HG02852 (cell line): Measurements from ENCODE around the gene SCN1A.
A peak's percentile ranks its signal among the peaks of the same experiment; 100 is the strongest.
"Not testable (repeated sequence)": the region's sequence is repeated elsewhere in the genome, so short reads cannot be mapped to it uniquely, and the experiment has no call there.

Experiments
- ATAC-seq: cut with Tn5 transposase; IDR thresholded peaks from one replicate; pipeline ENCODE4 v1.9.1; 2021; ENCODE audit warnings: mild to moderate bottlenecking, moderate library complexity; ENCODE audit not compliant: unreplicated experiment

SCN1A gene

GRCh38 chr2:165989851-165990250 is 138.0 kb downstream of the SCN1A start:
- no peak for ATAC-seq

- no peak for ATAC-seq
Observed at GRCh38 chr2:165985120-165985519, 142.7 kb downstream of the SCN1A start.

DNA sequence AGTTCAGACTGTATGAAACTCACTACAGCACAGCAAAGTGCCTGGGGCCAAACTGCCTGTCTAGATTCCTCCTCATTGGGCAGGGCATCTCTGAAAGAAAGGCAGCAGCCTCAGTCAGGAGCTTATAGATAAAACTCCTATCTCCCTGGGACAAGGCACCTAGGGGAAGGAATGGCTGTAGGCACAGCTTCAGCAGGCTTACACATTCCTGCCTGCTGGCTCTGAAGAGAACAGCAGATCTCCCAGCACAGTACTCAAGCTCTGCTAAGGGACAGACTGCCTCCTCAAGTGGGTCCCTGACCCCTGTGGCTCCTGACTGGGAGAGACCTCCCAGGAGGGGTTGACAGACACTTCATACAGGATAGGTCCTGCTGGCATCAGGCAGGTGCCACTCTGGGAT is 155.7 kb downstream of the SCN1A start:
- not testable (repeated sequence) for ATAC-seq

DNA sequence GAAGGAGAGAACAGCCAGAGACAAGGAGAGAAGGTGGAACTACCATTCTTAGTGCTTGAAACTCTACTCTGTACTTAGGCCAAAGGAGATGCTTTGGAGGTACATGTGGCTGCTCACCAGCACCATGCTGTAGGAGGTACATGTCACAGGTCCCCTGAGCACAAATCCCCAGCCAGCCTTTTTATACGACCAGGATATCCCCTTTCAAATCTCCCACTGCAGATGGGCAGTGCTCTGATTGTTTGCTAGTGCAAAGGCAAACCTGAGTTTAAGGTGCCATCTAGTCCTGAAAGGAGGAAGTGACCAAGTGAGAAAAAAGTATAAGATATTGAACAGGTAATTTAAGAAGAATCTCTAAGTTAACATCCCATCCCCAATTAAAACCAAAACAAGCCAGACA is 157.2 kb downstream of the SCN1A start:
- ATAC-seq, result no peak

GRCh38 chr2:165969227-165969626 is 158.6 kb downstream of the SCN1A start:
- no peak for ATAC-seq

- no peak for ATAC-seq
Observed at GRCh38 chr2:165967746-165968145, 160.1 kb downstream of the SCN1A start.

DNA sequence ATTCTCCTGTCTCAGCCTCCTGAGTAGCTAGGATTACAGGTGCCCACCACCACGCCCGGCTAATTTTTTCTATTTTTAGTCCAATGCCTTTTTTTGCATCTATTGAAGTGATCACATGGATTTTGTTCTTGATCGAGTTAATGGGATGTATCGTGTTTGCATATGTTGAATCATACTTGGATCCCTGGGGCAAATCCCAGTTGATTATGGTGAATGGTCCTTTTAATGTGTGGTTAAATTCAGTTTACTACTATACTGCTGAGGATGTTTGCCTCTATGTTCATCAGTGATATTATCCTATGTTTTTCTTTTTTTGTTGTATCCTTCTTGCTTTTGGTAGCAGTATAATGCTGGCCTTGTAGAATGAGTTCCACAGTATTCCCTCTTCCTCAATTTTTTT is 166.0 kb downstream of the SCN1A start:
- ATAC-seq, result no peak

DNA sequence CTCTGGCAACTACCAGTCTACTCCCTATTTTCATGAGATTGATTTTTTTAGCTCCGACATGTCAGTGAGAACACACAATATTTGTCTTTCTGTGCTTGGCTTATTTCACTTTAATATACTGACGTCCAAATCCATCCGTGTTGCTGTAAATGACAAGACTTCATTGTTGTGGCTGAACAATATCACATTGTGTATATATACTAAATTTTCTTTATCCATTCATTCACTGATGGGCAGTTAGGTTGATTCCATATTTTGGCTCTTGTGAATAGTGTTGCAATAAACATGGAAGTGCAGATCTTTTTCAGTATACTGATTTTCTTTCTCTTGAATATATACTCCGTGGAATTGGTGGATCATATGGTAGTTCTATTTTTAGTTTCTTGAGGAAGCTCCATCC is 168.4 kb downstream of the SCN1A start:
- no peak for ATAC-seq

DNA sequence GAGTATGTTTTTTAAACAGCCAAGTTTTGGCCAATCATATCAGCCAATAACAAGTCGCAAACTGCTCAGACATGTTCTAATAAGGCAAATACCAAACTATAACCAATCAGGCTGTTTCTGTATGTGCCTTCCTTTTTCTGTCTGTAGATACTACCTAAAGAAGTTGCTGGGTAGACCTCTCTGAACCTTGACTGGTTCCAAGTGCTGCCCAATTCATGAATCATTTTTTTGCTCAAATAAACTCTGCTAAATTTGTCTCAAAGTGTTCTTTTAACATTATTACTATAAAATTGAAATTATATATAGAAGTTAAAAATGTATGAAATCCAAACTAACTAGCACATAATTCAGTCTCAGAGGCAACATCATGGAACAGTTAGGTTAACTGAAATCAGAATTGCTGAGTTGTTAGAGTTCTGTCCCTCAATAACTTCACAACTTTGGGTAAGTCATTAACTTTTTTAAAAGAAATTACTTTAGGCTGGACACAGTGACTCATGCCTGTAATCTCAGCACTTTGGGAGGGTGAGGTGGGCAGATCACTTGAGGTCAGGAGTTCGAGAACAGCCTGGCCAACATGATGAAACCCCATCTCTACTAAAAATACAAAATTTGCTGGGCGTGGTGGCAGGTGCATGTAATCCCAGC is 169.4 kb downstream of the SCN1A start:
- ATAC-seq, result no peak

DNA sequence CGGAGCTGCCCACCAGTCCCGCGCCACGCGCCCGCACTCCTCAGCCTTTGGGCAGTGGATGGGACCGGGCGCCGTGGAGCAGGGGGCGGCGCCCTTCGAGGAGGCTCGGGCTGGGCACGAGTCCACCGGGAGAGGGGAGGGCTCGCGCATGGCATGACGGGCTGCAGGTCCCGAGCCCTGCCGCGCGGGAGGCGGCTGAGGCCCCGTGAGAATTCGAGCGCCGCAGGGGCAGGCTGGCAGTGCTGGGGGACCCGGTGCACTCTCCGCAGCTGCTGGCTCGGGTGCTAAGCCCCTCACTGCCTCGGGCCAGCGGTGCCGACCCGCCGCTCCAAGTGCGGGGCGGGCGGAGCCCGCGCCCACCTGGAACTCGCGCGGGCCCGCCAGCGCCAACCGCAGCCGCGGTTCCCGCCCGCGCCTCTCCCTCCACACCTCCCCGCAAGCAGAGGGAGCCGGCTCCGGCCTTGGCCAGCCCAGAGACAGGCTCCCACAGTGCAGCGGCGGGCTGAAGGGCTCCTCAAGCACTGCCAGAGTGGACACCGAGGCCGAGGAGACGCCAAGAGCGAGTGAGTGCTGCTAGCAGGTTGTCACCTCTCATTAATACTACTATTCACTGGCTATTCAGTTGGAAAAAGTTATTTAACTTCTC is 170.7 kb downstream of the SCN1A start:
- ATAC-seq, result no peak

DNA sequence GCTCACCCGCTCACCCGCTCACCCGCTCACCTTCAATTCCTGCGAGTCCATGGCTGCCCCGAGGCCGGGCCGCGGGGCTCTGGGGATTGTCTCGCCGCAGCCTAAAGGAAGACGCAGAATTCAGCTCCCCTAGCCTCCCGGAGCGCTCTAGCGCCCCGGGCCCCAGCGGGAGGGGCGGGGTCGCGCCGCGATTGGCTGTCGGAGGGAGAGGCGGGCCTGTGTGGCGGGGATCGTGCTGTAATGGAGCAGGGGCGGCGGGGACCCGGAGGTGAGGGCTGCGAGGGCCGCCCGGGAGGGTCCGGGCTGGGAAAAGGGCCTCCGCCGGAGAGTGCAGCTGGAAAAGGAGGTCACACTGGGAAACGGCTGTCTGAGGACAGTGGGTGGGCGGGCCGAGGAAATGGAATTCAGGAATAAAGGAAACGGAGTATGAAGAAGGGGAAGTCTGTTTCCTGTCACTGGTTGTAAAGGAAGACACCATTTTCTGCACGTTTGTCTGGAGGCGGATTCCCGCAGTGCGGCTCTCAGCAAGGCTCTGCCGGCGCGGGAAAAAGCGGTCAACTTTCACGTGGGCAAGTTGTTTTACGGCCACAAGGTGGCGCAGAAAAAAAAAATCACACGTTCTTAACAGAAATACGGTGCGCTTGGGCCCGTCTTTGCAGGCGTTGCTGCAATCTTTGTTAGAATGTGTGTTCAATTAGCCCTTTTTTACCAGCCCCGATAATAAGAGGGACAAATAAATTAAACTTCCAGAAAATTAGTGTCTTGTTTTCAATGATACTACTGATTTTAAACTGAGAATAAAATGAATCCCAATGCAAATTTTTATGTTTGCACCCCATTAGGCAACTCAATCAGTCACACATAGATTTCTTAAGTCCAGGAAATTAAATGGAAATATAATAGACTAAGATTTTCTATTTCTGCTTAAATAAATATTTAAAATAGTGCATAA is 173.9 kb downstream of the SCN1A start, which contains the start of gene TTC21B:
Gene TTC21B (minus strand): TSS at position 122 of the 952 bp plus-strand sequence. CDS start 71 bp downstream, at position 51.
- ATAC-seq, result peak; percentile 96

DNA sequence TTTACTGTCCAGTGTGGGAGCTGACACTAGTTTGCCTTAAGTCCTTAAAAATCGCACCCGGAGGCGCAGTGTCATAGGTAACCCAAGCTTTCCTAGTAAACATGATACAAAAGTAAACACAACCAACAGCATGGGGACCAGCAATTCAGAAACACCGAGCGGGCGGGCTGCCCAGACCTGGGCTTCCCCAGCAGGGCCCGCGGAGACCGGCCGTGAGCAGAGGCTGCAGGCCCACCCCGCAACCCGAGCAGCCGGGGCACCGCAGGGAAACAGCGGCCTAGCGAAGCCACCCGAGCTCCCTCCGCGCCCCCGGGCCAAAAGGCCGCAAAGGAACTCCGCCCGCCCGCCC is 174.5 kb downstream of the SCN1A start:
- peak; percentile 43 for ATAC-seq

DNA sequence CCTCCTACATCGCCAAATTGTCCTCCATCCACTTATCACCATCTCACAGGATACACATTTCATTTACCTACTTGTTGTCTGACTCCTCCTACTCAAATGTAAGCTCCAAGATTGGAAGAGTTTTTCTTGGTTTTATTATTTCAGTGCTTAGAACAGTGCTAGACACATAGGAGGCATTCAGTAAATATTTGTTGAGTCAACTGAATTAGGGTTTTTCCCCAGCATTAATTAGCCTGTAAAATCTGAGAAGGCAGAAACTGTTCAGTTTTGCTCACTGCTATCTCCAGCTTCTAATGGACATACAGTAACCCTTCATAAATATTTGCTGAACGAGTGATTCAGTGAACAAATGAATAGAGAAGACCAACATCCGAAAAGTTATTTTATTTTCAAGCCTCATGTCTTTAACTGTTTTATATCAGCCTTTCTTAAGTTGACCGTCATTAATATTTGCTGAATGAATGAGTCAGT is 175.0 kb downstream of the SCN1A start:
- ATAC-seq, result no peak

DNA sequence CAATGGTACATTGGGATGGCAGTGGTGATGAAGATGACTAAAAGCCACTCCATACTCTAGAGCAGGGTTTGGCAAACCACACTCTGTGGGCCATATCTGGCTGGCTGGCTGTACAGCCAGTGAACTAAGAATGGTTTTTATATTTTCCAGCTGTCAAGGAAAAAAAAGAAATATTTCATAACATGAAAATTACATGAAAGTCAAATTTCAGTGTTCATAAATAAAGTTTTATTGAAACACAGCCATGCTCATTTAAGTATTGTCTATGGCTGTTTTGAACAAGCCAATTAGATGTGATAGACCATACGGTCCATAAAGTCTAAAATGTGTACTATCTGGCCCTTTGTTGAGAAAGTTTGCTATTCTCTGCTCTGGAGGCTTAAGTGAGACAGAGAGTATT is 175.7 kb downstream of the SCN1A start:
- ATAC-seq, result no peak

- no peak for ATAC-seq
Observed at GRCh38 chr2:165950438-165950837, 177.4 kb downstream of the SCN1A start.

DNA sequence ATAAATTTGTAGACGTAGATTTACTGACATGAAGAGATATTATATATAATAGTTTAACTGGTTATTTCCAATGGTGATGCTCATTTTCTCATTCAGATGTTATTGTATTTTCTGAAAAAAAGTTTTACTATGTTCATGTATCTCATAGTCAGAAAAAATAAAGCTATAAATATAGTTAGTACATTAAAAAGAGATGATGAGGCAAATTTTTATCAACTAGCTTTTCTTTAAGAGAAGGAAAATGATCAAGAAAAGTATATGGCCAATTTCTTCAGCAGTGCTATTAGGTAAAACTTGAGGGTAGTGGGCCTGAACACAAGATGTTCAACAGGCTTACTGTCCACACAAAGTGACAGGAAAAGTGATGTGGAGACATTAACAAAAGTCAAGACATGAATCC is 186.0 kb downstream of the SCN1A start:
- no peak for ATAC-seq

GRCh38 chr2:165938237-165938636 is 189.6 kb downstream of the SCN1A start:
- ATAC-seq, result no peak
